Fibroblast of skin of back (primary cell): ENCODE data around the gene XRCC5.
"Not testable (repeated sequence)": the region's sequence is repeated elsewhere in the genome, so short reads cannot be mapped to it uniquely, and the experiment has no call there.

Source experiments
- DNase-seq: peaks from one replicate; pipeline ENCODE4 v3.0.0-alpha.2; 2013

The XRCC5 gene

DNA sequence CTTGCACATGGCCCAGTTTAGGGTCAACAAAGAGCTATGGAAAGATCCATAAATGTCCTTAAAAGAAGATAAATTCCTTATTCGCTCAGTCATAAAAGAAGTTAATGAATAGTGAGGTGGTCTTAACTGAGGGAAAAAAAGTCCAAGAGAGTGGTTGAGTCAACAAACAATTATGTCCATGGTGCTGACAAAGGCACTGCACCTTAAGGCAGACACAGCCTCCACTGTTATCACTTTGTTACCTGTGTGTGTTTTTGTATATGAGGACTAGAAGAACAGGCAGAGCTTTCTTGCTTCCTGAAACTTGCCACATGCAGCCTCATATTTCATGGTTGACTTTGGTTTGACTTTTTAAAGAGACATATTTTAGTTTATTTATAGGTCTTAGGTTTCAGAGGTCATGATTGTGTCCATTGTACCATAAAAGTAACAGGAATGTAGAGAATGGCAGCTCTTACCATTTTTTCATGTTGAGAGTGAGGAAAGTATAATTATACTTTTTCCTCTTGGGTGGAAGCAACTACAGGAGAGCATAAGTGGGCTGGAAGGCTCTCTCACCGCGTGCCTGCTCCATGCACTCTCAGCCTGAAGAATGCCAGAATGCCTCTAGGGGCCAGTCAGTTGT, 93.6 kb downstream of the XRCC5 start:
- DNase-seq, result no peak

DNA sequence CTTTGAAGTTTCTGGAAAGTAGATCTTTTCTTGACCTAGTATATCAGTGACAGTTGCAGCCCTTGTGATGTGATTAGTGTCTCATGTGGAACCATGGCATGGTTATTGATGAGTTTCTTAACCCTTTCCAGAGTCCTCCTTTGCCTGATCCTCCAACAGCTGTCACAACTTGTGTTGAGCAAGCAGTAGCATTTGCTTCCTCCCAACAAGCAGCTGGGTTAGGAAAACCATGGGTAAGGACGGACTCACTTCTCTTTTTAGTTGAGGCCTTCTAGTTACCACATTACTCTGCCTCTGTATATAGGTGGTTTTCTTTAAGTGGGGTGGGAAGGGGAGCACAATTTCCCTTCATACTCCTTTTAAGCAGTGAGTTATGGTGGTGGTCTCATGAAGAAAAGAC, 96.3 kb downstream of the XRCC5 start:
- no peak for DNase-seq

DNA sequence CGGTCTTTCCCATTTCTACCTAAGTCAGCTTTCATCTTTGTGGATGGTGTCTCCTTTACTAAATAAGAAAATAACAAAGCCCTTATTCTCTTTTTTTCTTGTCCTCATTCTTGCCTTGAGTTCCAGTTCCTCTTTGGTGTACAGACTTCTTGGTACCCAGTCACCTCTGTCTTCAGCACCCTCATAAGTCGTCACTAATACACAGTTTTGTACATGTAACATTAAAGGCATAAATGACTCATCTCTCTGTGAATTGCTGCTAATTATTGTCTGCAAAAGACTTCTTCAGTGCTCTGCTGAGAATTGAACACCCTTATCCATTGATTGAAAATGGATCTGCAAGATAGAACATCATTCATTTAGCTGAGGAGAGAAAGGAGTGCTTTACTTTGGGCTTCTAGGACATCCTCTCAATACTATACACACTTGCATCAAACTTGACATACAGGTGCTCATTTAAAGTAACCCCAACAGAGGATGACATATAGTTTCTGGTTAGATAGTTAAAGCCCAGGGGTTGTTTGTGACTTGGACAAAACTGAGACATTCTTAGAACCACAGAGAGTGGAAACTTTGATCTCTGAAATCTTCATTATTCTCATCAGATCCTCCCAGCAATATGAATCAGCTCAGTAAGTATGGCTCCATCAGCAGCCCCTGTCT, 97.0 kb downstream of the XRCC5 start:
- no peak for DNase-seq

DNA sequence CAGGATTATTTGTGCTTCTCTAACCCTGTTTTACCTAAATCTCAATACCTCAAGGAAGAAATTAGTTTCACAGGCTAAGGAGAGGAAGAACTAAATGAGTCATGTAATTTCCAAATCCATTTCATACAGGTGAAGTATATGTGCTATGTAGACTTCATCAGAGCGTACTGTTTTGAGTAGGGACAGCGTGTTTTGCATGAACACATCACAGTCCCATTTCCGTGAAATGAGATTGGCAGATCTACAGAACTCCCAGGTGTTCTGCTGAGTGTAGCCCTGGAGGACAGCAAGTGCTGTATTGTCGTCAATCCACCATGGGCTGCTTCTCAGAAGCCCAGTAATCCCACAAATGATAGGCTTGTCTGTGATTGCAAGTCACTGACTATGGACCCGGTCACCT, 97.7 kb downstream of the XRCC5 start:
- no peak for DNase-seq

DNA sequence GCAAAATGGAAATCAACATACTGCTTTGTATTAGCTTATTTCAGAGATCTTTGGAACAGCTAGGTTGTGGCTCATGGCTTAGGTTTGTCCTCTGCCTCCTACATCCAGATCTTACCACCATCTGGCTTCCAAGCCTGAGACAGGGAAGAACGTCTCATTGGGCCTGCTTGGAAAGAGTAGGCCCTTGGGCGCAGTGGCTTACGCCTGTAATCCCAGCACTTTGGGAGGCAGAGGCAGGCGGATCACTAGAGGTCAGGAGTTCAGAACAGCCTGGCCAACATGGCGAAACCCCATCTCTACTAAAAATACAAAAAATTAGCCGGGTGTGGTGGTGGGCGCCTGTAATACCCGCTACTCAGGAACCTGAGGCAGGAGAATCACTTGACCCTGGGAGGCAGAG, 99.5 kb downstream of the XRCC5 start:
- DNase-seq, result not testable (repeated sequence)

DNA sequence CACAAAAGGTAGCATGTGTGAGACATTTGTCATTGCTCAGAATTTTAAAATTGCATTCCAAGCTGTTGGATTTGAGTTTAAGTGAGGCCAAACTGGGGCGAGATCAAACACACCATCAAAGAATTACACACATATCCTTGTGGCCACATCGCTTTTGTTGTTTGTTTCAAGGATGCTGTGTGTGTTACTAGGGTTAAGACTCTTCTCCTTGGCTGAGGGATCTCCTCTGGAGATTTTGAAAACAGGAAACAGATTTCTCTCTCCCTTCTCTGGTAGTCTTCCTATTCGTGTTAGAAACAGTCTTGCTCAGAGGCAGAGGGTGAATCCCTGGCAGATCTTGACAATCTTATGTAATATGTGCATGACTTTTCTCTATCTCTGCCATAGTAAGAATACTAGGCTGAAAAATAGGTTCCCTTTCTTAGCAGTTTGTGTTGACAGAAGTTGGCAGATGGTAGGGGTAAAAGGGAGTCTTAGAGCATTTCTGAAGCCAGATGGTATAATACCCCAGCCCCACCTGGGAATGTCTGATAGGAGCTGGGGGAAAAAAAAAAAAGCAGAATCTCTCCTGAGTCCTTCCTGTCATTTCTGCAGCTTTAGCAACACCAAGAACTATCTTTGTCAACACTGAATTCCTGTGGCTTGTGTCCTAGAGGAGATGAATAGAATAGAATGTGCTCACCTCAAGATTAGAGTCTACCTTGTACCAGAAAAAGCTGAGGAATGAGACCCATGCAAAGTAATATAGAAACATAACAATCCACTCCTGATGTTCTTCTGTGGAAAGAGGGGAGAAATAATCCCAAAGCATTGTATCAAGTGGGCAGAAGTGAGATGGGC, 101.8 kb downstream of the XRCC5 start:
- peak; percentile 13 for DNase-seq

DNA sequence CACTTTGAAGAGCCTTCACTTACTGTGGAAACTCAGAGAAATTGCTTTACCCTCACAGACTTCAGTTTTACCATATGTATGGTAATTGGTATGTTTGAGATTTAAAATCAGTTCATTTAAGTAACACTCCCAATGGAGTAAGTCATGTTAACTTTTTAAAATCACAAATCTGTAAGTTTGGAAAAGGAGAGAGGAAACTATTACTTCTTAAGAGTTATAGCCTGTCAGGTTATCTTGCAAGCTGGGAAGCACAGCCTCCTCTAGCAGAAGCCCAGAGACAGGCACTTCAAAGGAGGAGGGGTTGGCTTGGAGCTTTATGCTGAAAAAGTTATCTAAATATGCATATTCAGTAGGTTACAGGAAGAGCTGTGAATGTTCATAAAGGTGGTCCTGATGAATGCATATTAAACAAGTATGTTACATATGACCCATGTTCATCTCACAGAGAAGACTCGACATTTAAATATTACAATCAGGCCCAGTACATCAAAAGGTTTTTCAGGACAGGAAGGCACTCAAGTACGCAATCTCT, 102.5 kb downstream of the XRCC5 start:
- DNase-seq, result no peak

DNA sequence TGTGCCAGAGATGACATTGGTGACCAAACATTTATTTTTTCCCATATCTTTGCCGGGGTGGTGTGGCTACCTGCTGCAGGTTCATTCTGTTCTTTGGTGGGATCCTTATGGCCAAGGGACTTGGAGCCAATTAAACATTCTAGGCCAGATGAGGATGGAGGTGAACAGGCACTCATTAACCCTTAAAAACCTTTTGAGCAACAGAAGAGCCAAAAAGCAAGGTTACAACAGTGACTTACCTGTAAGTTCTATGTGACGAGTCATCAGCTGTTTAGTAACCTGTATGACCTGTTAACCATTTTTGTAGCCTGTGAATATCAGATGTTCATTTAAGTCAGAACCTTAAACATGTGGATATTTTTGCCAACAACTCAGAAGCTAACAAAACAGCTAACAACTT, 105.6 kb downstream of the XRCC5 start:
- no peak for DNase-seq

DNA sequence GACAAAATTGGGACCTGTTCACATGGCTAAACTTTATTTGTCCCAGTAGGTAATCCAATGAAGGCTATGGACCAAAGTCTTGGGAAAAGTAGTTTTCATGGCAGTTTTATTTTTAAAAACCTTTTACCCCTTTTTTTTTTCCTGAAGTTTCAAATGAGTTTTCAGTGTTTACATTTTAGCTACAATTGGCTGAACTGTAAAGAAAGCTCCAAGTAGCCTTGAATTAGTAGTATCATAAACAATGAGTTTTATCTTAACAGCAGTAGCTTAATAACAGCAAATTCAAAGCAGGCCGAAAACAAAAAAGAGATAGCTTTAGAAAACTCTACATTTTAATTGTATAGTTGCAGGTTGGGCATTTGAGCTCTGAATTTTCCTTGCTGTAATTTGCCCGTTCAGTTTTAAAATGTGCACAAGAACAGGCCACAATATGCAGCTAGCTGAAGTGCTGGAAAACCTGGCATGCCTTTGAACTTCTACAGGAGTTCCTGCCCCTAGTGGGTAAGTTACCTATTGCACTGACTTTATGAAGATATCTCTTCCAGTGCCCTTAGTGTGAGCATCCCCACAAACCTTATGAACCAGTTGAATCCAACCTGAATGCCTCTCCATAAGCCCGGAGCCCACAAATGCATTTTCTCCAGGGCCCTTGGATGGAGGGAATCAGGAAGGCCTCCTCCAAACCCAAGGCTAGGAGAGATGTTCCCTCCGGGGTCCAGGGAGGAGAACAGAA, 106.7 kb downstream of the XRCC5 start:
- DNase-seq, result peak; percentile 20

DNA sequence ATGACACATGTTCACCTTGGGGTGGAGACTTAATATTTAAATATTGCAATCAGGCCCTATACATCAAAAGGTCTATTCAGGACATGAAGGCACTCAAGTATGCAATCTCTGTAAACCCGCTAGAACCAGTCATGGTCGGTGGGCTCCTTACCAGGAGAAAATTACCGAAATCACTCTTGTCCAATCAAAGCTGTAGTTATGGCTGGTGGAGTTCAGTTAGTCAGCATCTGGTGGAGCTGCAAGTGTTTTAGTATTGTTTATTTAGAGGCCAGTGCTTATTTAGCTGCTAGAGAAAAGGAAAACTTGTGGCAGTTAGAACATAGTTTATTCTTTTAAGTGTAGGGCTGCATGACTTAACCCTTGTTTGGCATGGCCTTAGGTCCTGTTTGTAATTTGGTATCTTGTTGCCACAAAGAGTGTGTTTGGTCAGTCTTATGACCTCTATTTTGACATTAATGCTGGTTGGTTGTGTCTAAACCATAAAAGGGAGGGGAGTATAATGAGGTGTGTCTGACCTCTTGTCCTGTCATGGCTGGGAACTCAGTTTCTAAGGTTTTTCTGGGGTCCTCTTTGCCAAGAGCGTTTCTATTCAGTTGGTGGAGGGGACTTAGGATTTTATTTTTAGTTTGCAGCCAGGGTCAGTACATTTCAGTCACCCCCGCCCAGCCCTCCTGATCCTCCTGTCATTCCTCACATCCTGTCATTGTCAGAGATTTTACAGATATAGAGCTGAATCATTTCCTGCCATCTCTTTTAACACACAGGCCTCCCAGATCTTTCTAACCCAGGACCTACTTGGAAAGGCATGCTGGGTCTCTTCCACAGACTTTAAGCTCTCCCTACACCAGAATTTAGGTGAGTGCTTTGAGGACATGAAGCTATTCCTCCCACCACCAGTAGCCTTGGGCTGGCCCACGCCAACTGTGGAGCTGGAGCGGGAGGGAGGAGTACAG, 108.1 kb downstream of the XRCC5 start:
- peak; percentile 80 for DNase-seq

DNA sequence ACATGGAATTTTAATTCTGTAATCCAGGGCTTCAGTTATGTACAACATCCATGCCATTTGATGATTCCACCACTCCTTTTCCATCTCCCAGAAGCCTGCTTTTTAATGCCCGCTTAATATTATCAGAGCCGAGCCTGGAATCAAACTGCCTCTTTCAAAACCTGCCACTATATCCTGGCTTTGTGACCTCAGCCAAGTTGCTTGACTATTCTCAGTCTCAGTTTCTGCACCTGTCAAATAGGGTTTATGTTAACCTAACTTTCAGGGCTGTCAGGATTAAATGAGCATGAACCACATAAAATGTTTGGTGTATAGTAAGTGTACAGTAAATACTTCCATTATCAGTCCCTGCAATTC, 108.7 kb downstream of the XRCC5 start:
- DNase-seq, result no peak

DNA sequence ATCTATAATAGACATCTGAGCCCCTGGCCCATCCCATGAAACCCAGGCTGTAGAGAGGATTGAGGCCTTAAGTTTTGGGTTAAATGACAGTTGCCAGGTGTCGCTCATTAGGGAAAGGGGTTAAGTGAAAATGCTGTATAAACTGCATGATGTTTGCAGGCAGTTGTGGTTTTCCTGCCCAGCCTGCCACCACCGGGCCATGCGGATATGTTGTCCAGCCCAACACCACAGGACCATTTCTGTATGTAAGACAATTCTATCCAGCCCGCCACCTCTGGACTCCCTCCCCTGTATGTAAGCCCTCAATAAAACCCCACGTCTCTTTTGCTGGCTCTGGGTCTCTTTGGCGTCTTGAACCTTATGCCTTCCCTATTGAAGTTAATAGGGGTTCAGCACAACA, 110.7 kb downstream of the XRCC5 start:
- no peak for DNase-seq

DNA sequence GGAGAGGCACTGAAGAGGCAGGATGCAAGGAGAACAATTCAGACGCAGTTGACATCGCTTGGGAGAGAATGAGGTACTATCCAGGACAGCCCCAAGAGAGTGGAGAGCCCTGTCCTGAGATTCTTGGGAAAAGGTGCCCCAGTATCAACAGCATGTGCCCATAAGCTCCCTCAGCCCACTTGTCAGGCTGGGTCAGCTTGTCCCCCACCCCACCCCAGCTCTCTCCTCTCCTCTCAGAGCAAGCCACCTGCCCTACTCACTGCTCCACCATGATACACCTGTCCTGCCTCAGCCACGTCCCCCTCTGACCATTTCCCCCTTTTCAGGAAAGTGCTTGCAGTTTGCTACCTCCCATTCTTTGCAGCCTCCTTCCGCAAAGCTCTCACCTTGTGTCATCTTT, 111.8 kb downstream of the XRCC5 start:
- DNase-seq, result no peak

DNA sequence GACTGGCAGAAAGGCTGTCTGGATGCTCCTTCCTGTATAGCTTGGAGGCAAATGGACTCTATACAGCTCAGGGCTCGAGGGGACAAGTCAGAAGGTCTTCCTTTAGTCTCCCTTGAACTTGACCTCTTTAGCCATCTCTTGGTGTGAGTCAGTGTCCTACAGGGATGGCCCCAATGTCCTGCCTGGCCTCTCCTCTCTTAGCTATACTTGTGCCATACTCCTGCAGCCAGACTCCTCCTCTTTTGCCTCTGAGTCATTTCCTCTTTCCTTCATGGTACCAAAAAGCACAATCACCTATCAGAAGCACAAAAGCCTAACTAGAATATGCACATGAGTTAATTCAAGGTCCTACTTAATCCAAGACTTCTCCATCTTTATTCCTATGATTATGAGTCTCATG, 112.7 kb downstream of the XRCC5 start:
- peak; percentile 44 for DNase-seq

DNA sequence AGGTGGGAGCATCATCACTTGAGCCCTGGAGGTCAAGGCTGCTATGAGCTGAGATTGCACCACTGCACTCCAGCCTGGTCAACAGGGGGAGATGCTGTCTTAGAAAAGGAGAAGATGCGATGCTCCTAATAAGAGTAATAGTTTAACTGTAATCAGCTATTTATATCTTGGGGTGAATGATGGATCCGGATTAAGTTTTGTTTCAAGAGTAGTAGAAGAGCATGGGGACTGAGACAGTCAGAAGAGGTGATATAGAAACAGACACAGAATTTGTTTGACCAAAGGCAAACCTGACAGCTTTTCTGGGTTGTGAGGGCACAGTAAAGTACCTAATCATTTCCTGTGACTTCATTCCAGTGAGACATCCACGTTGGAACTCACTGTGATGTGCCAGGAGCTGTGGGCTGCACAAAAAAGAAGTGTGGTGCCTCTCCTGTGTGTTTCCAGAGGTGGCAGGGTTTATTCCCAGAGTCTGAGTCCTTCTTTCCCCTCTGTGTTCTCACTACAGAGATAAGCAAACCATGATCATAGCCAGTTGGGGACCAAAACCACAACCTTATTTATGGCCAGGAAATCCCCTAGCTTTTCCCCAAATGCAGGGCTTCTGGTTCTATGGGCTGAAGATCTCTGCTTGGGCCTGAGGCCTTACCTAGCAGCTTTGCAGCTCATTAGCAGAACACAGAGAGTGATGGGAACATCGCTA, 113.7 kb downstream of the XRCC5 start:
- DNase-seq, result peak; percentile 54

DNA sequence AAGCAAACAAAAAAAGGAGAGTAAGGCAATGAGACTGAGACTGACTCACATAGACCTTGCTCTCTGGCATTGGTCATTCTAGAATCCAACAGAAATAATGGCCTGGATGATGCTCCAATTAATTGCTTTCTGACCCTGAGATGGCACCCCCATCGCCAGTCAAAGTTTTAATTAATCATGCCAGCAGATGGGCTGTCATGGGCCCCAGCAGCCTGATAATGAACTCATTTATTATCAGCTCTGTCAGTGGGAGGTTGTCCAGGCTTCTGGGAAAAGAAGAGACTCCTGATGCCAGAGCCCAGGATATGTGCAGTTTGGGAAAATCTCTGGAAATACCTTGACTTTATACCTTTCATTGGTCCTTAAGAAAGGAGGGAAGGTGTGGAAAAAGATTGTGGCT, 115.2 kb downstream of the XRCC5 start:
- no peak for DNase-seq

DNA sequence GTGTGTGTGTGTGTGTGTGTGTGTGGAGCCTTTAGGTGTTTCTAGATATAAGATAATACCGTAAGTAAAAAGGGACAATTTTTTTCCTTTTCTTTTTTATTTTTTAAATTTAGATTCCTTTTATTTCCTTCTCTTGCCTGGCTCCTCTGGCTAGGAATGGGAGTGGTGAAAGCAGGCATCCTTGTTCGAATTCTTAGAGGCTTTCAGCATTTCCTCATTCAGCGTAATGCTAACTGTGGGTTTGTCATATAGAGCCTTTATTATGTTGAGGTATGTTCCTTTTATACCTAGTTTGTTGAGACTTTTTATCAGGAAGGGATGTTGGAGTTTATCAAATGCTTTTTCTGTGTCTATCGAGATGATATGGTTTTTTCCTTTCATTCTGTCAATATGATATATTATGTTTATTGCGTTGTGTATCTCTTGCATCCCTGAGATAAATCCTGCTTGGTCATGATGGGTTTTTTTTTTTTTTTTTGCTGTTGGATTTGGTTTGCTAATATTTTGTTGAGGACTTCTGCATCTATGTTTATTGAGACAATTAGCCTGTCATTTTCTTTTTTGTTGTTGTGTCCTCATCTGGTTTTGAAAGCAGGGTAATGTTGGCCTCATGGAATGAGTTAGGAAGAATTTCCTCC, 120.2 kb downstream of the XRCC5 start:
- DNase-seq, result no peak

DNA sequence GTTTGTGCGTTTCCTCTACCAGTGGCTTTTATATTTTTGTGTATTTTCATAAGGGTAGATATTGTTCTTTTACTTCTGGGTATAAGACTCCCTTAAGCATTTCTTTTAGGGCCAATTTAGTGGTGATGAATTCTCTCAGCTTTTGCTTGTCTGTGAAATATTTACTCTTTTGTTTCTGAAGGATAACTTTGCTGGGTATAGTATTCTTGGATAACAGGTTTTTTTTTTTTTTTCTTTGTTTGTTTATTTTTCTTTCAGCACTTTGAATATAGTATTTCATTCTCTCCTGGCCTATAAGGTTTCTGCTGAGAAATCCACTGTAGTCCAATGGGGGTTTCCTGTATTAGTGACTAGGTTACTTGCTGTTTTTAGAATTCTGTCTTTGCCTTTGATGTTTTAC, 122.7 kb downstream of the XRCC5 start:
- DNase-seq, result no peak

DNA sequence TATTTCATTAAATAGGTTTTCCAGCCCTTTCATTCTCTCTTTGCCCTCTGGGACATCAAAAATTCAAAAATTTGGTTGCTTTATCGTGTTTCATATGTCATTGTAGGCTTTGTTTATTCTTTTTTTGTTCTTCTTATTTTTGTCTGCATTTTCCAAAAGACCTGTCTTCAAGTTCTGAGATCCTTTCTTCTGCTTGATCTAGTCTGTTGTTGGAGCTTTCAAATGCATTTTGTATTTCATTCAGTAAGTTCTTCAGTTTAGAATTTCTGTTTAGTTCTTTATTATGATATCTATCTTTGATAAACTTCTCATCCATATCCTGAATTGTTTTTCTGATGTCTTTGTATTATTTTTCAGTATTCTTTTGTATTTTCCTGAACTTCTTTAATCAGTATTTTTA, 123.6 kb downstream of the XRCC5 start:
- no peak for DNase-seq

DNA sequence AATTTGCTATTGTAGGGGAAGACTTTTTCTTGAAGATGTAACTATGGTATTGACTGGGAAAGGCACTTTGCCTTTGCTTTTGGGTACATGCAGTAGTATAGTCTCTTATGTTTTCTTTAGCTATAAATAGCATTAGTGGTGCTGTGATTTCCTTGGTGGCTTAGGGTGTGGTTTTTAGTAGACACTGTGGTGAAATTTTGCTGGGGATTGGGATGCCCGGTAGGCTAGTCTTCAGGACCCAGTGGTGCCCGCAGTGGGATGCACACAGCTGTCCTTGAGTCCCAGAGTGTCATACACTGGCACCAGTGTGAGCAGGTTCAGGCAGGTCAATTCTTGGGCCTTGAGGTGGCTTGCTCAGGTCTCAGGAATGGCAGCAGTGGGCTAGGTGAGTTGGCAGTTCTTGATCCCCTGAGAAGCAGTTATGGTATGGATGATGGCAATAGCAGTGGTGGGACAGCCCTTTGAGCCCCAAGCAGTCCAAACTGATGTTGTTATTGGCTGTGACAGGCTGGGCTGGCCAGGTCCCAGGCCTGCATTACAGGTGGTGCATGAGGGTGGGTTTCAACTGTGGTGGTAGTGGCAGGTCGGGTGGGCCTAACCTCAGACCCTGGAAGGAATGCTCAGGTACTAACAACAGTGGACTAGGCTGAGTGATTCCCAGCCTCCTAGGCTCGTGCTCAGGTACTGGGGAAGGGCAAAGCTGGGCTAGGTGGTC, 124.3 kb downstream of the XRCC5 start:
- DNase-seq, result no peak
